CD14-positive monocyte (primary cell): ENCODE measurements around the gene PAK4. TPM values are rescaled to one million over a fixed set of nuclear protein-coding genes. Genes with fewer than 3 reads are reported as not detected.
"Not testable (repeated sequence)": the region's sequence is repeated elsewhere in the genome, so short reads cannot be mapped to it uniquely, and the experiment has no call there.

ENCODE experiments used
- DNase-seq, 3 donors: peaks; one replicate each; pipeline ENCODE4 v3.0.0-alpha.2; 2011 to 2022
- H2AFZ ChIP-seq: 2 replicates; pipeline ENCODE4 v1.6.0; 2012; ENCODE audit warnings: mild to moderate bottlenecking, low read depth, low read length, inconsistent platforms; ENCODE audit not compliant: insufficient read depth, poor library complexity, severe bottlenecking
- H3K27ac ChIP-seq, 2 donors: 1 replicate in 1 of 2; 2 replicates in 1 of 2; pipeline ENCODE4 v1.5.1; 2012 to 2013; ENCODE audit warnings: low read length in 2 of 2, control low read depth in 1 of 2, inconsistent platforms in 1 of 2, low read depth in 1 of 2, mild to moderate bottlenecking in 1 of 2
- H3K27me3 ChIP-seq, 2 donors: one replicate each; pipeline versions ENCODE4 v1.6.0 to v1.6.1; 2011 to 2013; ENCODE audit warnings: low read length in 2 of 2; ENCODE audit not compliant: control insufficient read depth in 2 of 2, insufficient read depth in 2 of 2
- H3K36me3 ChIP-seq, 2 donors: replicated peaks in 1 of 2; 1 replicate in 1 of 2; 2 replicates in 1 of 2; pipeline versions ENCODE4 v1.5.1 to v1.6.1; 2012 to 2013; ENCODE audit warnings: low read length in 2 of 2, control low read depth in 1 of 2, inconsistent platforms in 1 of 2, mild to moderate bottlenecking in 1 of 2; ENCODE audit not compliant: insufficient read depth in 2 of 2, control insufficient read depth in 1 of 2
- H3K4me1 ChIP-seq, 2 donors: 1 replicate in 1 of 2; 2 replicates in 1 of 2; pipeline versions ENCODE4 v1.5.1 to v1.6.1; 2012 to 2013; ENCODE audit warnings: low read length in 2 of 2, control low read depth in 1 of 2, inconsistent platforms in 1 of 2, mild to moderate bottlenecking in 1 of 2, moderate library complexity in 1 of 2; ENCODE audit not compliant: insufficient read depth in 2 of 2, control insufficient read depth in 1 of 2
- H3K4me2 ChIP-seq: replicated peaks from 2 replicates; pipeline ENCODE3; 2012; ENCODE audit warnings: low read length, moderate library complexity, mild to moderate bottlenecking; ENCODE audit not compliant: poor library complexity, severe bottlenecking; ENCODE audit errors: extremely low read depth
- H3K4me3 ChIP-seq, 3 experiments: fragments of 200-600 bp in 1 of 3; sonication (generic) in 1 of 3; replicated peaks in 1 of 3; 1 replicate in 2 of 3; 2 replicates in 1 of 3; pipeline ENCODE4 v1.5.1; 2011 to 2013; ENCODE audit warnings: low read length in 3 of 3, mild to moderate bottlenecking in 3 of 3, control low read depth in 2 of 3, low read depth in 2 of 3, inconsistent platforms in 1 of 3, moderate library complexity in 1 of 3
- H3K79me2 ChIP-seq: 2 replicates; pipeline ENCODE4 v1.6.0; 2012; ENCODE audit warnings: mild to moderate bottlenecking, control low read depth, inconsistent platforms, low read length, moderate library complexity; ENCODE audit not compliant: insufficient read depth
- H3K9ac ChIP-seq: 2 replicates; pipeline ENCODE4 v1.6.0; 2017; ENCODE audit warnings: low read length, mild to moderate bottlenecking; ENCODE audit not compliant: insufficient read depth, poor library complexity, severe bottlenecking
- H3K9me3 ChIP-seq, 2 donors: replicated peaks in 1 of 2; 1 replicate in 1 of 2; 2 replicates in 1 of 2; pipeline versions ENCODE4 v1.5.1 to v1.6.1; 2012 to 2013; ENCODE audit warnings: low read length in 2 of 2, control low read depth in 1 of 2; ENCODE audit not compliant: control insufficient read depth in 1 of 2, insufficient read depth in 1 of 2
- H4K20me1 ChIP-seq: 2 replicates; pipeline ENCODE4 v1.6.0; 2012; ENCODE audit warnings: mild to moderate bottlenecking, low read length, control low read depth, moderate library complexity; ENCODE audit not compliant: insufficient read depth
- H3K27ac Mint-ChIP-seq, 7 donors: one replicate each; pipeline ENCODE4 v1.8.0; 2020; ENCODE audit warnings: mild to moderate bottlenecking in 7 of 7, mixed read lengths in 7 of 7, moderate library complexity in 6 of 7, inconsistent platforms in 2 of 7
- H3K27me3 Mint-ChIP-seq, 3 donors: one replicate each; pipeline ENCODE4 v1.8.0; 2021 to 2022; ENCODE audit warnings: low read depth in 3 of 3, mild to moderate bottlenecking in 3 of 3, mixed read lengths in 3 of 3, moderate library complexity in 3 of 3, inconsistent platforms in 1 of 3
- H3K36me3 Mint-ChIP-seq, 2 donors: one replicate each; pipeline ENCODE4 v1.8.0; 2020; ENCODE audit warnings: mixed read lengths in 2 of 2, inconsistent platforms in 1 of 2, mild to moderate bottlenecking in 1 of 2
- H3K4me1 Mint-ChIP-seq: one replicate; pipeline ENCODE4 v1.8.0; 2020; ENCODE audit warnings: mild to moderate bottlenecking, mixed read lengths
- H3K4me3 Mint-ChIP-seq, 2 donors: one replicate each; pipeline ENCODE4 v1.8.0; 2020; ENCODE audit warnings: mild to moderate bottlenecking in 2 of 2, mixed read lengths in 2 of 2, moderate library complexity in 1 of 2
- H3K9me3 Mint-ChIP-seq, 7 donors: one replicate each; pipeline ENCODE4 v1.8.0; 2020 to 2022; ENCODE audit warnings: mixed read lengths in 7 of 7, mild to moderate bottlenecking in 6 of 7, moderate library complexity in 6 of 7, inconsistent platforms in 2 of 7
- CTCF ChIP-seq: fragments of 200-600 bp; IDR thresholded peaks from one replicate; pipeline ENCODE4 v1.8.0; 2022; ENCODE audit warnings: antibody characterized with exemption, mild to moderate bottlenecking
- WGBS: methylation state at CpG from one replicate; pipeline ENCODE4 v1.1.5; 2013; ENCODE audit warnings: missing lambda C conversion rate; ENCODE audit not compliant: insufficient coverage; 5-methylcytosine and 5-hydroxymethylcytosine counted together
- intact Hi-C, 2 donors: fragments of 100-400 bp; cut with micrococcal nuclease; formaldehyde crosslinking; loops; one replicate each; pipeline versions ENCODE4 v1.15.0 to v1.15.1; 2023
- polyA plus RNA-seq, 3 donors: library from polyadenylated mRNA; depleted of rRNA in 1 of 3; unstranded in 2 of 3; stranded (reverse) in 1 of 3; fragments of 300-500 nt in 2 of 3; fragments of >200 nt in 1 of 3; fragmentation: Illumina TruSeq in 2 of 3; gene quantifications; 1 replicate in 2 of 3; 2 replicates in 1 of 3; pipeline ENCODE4 v1.2.3, GENCODE V29; 2012 to 2021

PAK4 gene
- polyA plus RNA-seq, 3 donors, result 1.3 to 11.3 (median 1.5) TPM

- no peaks in the 10 kb centered on the region for H3K4me1 ChIP-seq
- no peak overlapping the region for H3K9ac ChIP-seq
- Mint-ChIP-seq H3K27ac (peak overlapping the region in 1 of 7 donors; percentile 4), H3K4me1 (no peaks in the 10 kb centered on the region), H3K27me3 (peaks cover 3 to 7% (median 5%) of the 10 kb centered on the region in 3 donors), H3K36me3 (no peaks in the 10 kb centered on the region), H3K4me3 (no peak overlapping the region), H3K9me3 (peaks cover 0 to 8% (median 2%) of the 10 kb centered on the region in 7 donors)
- no peak overlapping the region for H3K4me3 ChIP-seq
- WGBS, result 92% methylated on average over 5 of the region's 5 CpGs
- H3K9me3 ChIP-seq, result no peaks in the 10 kb centered on the region
- H4K20me1 ChIP-seq, result no peaks in the 10 kb centered on the region
- H3K36me3 ChIP-seq, result no peaks in the 10 kb centered on the region
- intact Hi-C loops, result loop anchor here in 1 of 2 donors (10.0 kb wide), 1 partner anchor 108 kb away; the partner anchor contains the start of gene LRFN1
- H3K27ac ChIP-seq, result no peak overlapping the region
- no peak for DNase-seq
- TF ChIP-seq CTCF, result no peak
- H3K79me2 ChIP-seq, result no peaks in the 10 kb centered on the region
- H3K27me3 ChIP-seq, result no peaks in the 10 kb centered on the region
- H3K4me2 ChIP-seq, result no peak overlapping the region
- H2AFZ ChIP-seq, result no peak overlapping the region
These were observed 91.5 kb downstream of the PAK4 start for GRCh38 chr19:39217094-39217493.

- H3K4me3 Mint-ChIP-seq, result no peak overlapping the region
- WGBS, result 90% methylated on average over 11 of the region's 15 CpGs
- intact Hi-C loops, result loop anchor here in 1 of 2 donors (10.0 kb wide), 1 partner anchor 106 kb away; the partner anchor contains the start of gene LRFN1
- Histone ChIP-seq H3K4me1 (no peaks in the 10 kb centered on the region), H3K4me2 (no peak overlapping the region), H3K27me3 (no peaks in the 10 kb centered on the region), H3K36me3 (no peaks in the 10 kb centered on the region), H3K9ac (no peak overlapping the region), H3K27ac (no peak overlapping the region), H3K79me2 (no peaks in the 10 kb centered on the region), H2AFZ (no peak overlapping the region), H3K4me3 (no peak overlapping the region), H3K9me3 (no peaks in the 10 kb centered on the region), H4K20me1 (no peaks in the 10 kb centered on the region)
- DNase-seq, result no peak
- H3K9me3 Mint-ChIP-seq, result peaks cover 0 to 8% (median 2%) of the 10 kb centered on the region in 7 donors
- peak overlapping the region in 1 of 7 donors; percentile 33 for H3K27ac Mint-ChIP-seq
- no peak for TF ChIP-seq CTCF
- H3K36me3 Mint-ChIP-seq, result no peaks in the 10 kb centered on the region
- peaks cover 3 to 7% (median 5%) of the 10 kb centered on the region in 3 donors for H3K27me3 Mint-ChIP-seq
- no peaks in the 10 kb centered on the region for H3K4me1 Mint-ChIP-seq
These were observed 92.8 kb downstream of the PAK4 start for GRCh38 chr19:39218230-39219007.

- H3K4me1 Mint-ChIP-seq, H3K36me3 ChIP-seq, H3K4me1 ChIP-seq, H3K9me3 ChIP-seq, H3K27ac Mint-ChIP-seq, H3K9ac ChIP-seq, H3K4me3 ChIP-seq, H3K27me3 Mint-ChIP-seq, H3K79me2 ChIP-seq, H3K27me3 ChIP-seq, H3K4me2 ChIP-seq, H3K9me3 Mint-ChIP-seq, DNase-seq, H3K4me3 Mint-ChIP-seq, H3K36me3 Mint-ChIP-seq, H4K20me1 ChIP-seq, H3K27ac ChIP-seq, H2AFZ ChIP-seq: not testable (repeated sequence)
- WGBS, result 47% methylated on average over 2 of the region's 10 CpGs
- intact Hi-C loops, result loop anchor here in 1 of 2 donors (10.0 kb wide), 1 partner anchor 106 kb away; the partner anchor contains the start of gene LRFN1
These were observed 93.5 kb downstream of the PAK4 start for GRCh38 chr19:39219108-39219507.
